Endodermal cell (in vitro differentiated cells): ENCODE measurements around the gene NDST1. TPM values are rescaled to one million over a fixed set of nuclear protein-coding genes. Genes with fewer than 3 reads are reported as not detected.

Experiments
- DNase-seq: peaks from one replicate; pipeline ENCODE4 v3.0.0-alpha.2; 2017
- H3K27ac ChIP-seq: 2 replicates; pipeline ENCODE4 v1.5.1; 2013; ENCODE audit warnings: mild to moderate bottlenecking, low read depth, low read length, moderate library complexity
- H3K27me3 ChIP-seq: 2 replicates; pipeline ENCODE4 v1.6.1; 2013; ENCODE audit warnings: mild to moderate bottlenecking, low read length, moderate library complexity; ENCODE audit not compliant: insufficient read depth, control insufficient read depth, poor library complexity, severe bottlenecking
- H3K36me3 ChIP-seq: 2 replicates; pipeline ENCODE4 v1.7.0; 2013; ENCODE audit warnings: mild to moderate bottlenecking, low read length, moderate library complexity; ENCODE audit not compliant: control insufficient read depth, insufficient read depth
- H3K4me1 ChIP-seq: one replicate; pipeline ENCODE4 v1.7.0; 2013; ENCODE audit warnings: low read length; ENCODE audit not compliant: control insufficient read depth, insufficient read depth
- H3K4me3 ChIP-seq: 2 replicates; pipeline ENCODE4 v1.5.1; 2013; ENCODE audit warnings: mild to moderate bottlenecking, low read length, moderate library complexity
- H3K9ac ChIP-seq: 2 replicates; pipeline ENCODE4 v1.6.1; 2013; ENCODE audit warnings: mild to moderate bottlenecking, low read length, moderate library complexity; ENCODE audit not compliant: poor library complexity, severe bottlenecking; ENCODE audit errors: extremely low read depth
- H3K9me3 ChIP-seq: 2 replicates; pipeline ENCODE4 v1.6.1; 2013; ENCODE audit warnings: mild to moderate bottlenecking, low read length, moderate library complexity; ENCODE audit not compliant: control insufficient read depth
- H3K27ac Mint-ChIP-seq: 2 replicates; pipeline ENCODE4 v1.8.0; 2020; ENCODE audit warnings: mixed read lengths
- H3K27me3 Mint-ChIP-seq: 2 replicates; pipeline ENCODE4 v1.8.0; 2021; ENCODE audit warnings: mild to moderate bottlenecking, mixed read lengths; ENCODE audit not compliant: insufficient read depth
- H3K36me3 Mint-ChIP-seq: 2 replicates; pipeline ENCODE4 v1.8.0; 2020; ENCODE audit warnings: low read depth, mixed read lengths
- H3K4me1 Mint-ChIP-seq: 2 replicates; pipeline ENCODE4 v1.8.0; 2020; ENCODE audit warnings: mixed read lengths
- H3K4me3 Mint-ChIP-seq: 2 replicates; pipeline ENCODE4 v1.8.0; 2020; ENCODE audit warnings: mild to moderate bottlenecking, moderate library complexity, mixed read lengths
- H3K9me3 Mint-ChIP-seq: 2 replicates; pipeline ENCODE4 v1.8.0; 2020; ENCODE audit warnings: mild to moderate bottlenecking, mixed read lengths
- WGBS, 2 experiments: methylation state at CpG; one replicate each; pipeline versions ENCODE4 v1.1.5 to v1.1.7; 2013; ENCODE audit warnings: missing lambda C conversion rate in 2 of 2, mixed read lengths in 1 of 2; ENCODE audit not compliant: insufficient coverage in 1 of 2, insufficient read length in 1 of 2; 5-methylcytosine and 5-hydroxymethylcytosine counted together
- total RNA-seq, 2 donors: library from RNA; stranded (reverse); fragmentation: NEBNext Ultra II Directional in 1 of 2; extraction: Animal tissue kit (Norgen Biotek cat#: 25700) in 1 of 2; gene quantifications; 2 replicates in 1 of 2; 3 replicates in 1 of 2; pipeline ENCODE4 v1.2.1, GENCODE V29; 2021
- TF ChIP-seq, protein P1 (sequence below): fragments of 200-600 bp; sonication (generic); conservative IDR thresholded peaks from 2 replicates; pipeline ENCODE4 v1.5.0; 2021; ENCODE audit warnings: antibody characterized with exemption, mild to moderate bottlenecking

NDST1 gene
- total RNA-seq, 2 donors from 2014 or later: 53.3 to 71.7 TPM

DNA sequence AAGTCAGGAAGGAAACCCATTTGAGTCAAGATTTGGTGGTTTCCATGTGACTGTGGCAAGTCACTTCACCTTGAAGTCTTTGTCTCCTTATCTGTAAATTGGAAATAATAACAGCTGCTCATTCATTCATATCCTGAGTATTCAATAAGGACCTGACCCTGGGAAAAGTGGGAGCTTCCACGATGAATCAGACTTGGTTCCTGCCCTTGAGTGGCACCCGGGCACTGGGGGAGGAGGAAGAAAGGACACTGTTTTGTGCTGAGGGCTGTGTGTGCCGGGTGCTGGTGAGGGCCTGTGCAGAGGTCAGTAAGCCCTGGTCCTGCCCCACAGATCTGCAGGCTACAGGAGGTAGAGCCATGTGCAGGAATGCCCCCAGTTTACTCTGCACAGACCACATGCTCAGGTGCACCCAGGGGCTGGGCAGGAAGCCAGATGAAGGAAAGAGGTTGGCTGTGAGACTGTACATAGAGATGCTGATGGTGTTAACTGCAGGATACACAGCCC lies 6.8 kb downstream of the NDST1 start:
- Histone ChIP-seq H3K9ac (no peak overlapping the region), H3K4me3 (no peak overlapping the region), H3K9me3 (no peaks in the 10 kb centered on the region), H3K36me3 (no peaks in the 10 kb centered on the region), H3K4me1 (peaks cover 21% of the 10 kb centered on the region), H3K27me3 (no peaks in the 10 kb centered on the region), H3K27ac (no peak overlapping the region)
- peaks cover 2% of the 10 kb centered on the region for H3K36me3 Mint-ChIP-seq
- WGBS, 2 experiments: 92 to 97% methylated on average over 2 to 3 of the region's 3 CpGs
- H3K4me3 Mint-ChIP-seq: no peak overlapping the region
- H3K9me3 Mint-ChIP-seq: no peaks in the 10 kb centered on the region
- DNase-seq: no peak
- TF ChIP-seq, protein P1, sequence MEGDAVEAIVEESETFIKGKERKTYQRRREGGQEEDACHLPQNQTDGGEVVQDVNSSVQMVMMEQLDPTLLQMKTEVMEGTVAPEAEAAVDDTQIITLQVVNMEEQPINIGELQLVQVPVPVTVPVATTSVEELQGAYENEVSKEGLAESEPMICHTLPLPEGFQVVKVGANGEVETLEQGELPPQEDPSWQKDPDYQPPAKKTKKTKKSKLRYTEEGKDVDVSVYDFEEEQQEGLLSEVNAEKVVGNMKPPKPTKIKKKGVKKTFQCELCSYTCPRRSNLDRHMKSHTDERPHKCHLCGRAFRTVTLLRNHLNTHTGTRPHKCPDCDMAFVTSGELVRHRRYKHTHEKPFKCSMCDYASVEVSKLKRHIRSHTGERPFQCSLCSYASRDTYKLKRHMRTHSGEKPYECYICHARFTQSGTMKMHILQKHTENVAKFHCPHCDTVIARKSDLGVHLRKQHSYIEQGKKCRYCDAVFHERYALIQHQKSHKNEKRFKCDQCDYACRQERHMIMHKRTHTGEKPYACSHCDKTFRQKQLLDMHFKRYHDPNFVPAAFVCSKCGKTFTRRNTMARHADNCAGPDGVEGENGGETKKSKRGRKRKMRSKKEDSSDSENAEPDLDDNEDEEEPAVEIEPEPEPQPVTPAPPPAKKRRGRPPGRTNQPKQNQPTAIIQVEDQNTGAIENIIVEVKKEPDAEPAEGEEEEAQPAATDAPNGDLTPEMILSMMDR: no peak
- H3K4me1 Mint-ChIP-seq: peaks cover 45% of the 10 kb centered on the region
- no peaks in the 10 kb centered on the region for H3K27me3 Mint-ChIP-seq
- no peak overlapping the region for H3K27ac Mint-ChIP-seq

DNA sequence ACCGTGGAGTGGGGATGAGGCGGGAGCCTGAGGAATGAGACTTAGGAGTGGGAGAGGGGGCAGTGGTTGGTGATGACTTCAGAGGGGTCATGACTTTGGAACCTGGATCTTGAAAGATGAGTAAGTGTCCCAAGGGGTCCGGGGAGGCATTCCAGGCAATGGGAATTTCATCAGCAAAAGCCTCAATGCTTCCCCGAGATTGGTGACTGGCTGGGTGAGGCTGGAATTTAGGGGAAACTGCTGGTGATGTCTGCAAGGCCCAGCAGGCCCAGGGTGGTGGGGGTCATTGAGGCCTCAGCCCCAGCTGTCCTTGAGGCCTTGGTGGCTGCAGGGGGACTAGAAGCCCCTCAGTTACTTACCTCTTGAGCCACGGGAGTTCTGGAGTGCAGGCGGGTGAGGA lies 7.5 kb downstream of the NDST1 start:
- H3K9ac ChIP-seq: no peak overlapping the region

DNA sequence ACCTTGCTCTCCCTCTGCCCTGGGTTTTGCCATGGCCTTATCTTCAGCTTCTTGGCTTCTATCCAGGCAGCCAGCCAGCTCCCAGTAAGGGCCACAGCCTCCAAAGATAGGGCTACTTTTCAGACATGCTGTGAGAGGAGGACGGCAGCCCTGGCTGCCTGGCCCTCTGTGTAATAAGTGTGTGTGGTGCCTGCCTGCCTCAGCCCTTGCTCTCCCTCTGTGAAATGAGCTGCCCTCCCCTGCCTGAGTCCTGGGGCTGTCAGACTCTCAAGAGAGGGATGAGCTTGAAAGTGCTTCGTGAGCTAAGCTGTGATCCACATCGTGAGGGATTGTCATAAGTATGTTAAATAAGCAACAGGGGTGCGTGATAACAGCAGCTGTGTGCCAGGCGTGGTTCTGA lies 8.1 kb downstream of the NDST1 start:
- H3K9me3 Mint-ChIP-seq: no peaks in the 10 kb centered on the region
- H3K27ac ChIP-seq: no peak overlapping the region
- H3K27ac Mint-ChIP-seq: no peak overlapping the region
- H3K4me1 Mint-ChIP-seq: peaks cover 39% of the 10 kb centered on the region
- H3K4me3 Mint-ChIP-seq: no peak overlapping the region
- WGBS, 2 experiments: 61 to 92% methylated on average over 2 to 5 of the region's 5 CpGs
- no peak for DNase-seq
- no peaks in the 10 kb centered on the region for H3K9me3 ChIP-seq
- H3K9ac ChIP-seq: no peak overlapping the region
- no peaks in the 10 kb centered on the region for H3K27me3 Mint-ChIP-seq
- no peak overlapping the region for H3K4me3 ChIP-seq
- no peaks in the 10 kb centered on the region for H3K36me3 ChIP-seq
- peaks cover 2% of the 10 kb centered on the region for H3K36me3 Mint-ChIP-seq
- no peaks in the 10 kb centered on the region for H3K27me3 ChIP-seq
- H3K4me1 ChIP-seq: peaks cover 15% of the 10 kb centered on the region
- TF ChIP-seq, protein P1: no peak

More for the DNA sequence above, 7.5 kb downstream of the NDST1 start:
- H3K27me3 ChIP-seq: no peaks in the 10 kb centered on the region
- TF ChIP-seq, protein P1: no peak
- H3K4me3 ChIP-seq: no peak overlapping the region
- no peak overlapping the region for H3K4me3 Mint-ChIP-seq
- H3K9me3 ChIP-seq: no peaks in the 10 kb centered on the region
- H3K27ac Mint-ChIP-seq: peak overlapping the region; percentile 61
- H3K9me3 Mint-ChIP-seq: no peaks in the 10 kb centered on the region
- H3K4me1 ChIP-seq: peaks cover 16% of the 10 kb centered on the region
- H3K27me3 Mint-ChIP-seq: no peaks in the 10 kb centered on the region
- H3K27ac ChIP-seq: no peak overlapping the region
- DNase-seq: no peak
- 81 to 88% methylated on average over 4 to 6 of the region's 6 CpGs for WGBS, 2 experiments
- peaks cover 45% of the 10 kb centered on the region for H3K4me1 Mint-ChIP-seq
- no peaks in the 10 kb centered on the region for H3K36me3 ChIP-seq
- peaks cover 2% of the 10 kb centered on the region for H3K36me3 Mint-ChIP-seq
